Measurements from ENCODE around the gene RNF130.

Gene RNF130

GRCh38 chr5:179926657-179927056 lies 144.9 kb downstream of the RNF130 start:
- no peak overlapping the region for H3K4me3 ChIP-seq (ENCODE audit: low read depth, low read length)
- TF ChIP-seq CTCF (IDR thresholded peaks at IDR 0.05; ENCODE audit: borderline replicate concordance, insufficient read depth, low read depth, low read length): no peak

GRCh38 chr5:179923436-179923835 lies 148.1 kb downstream of the RNF130 start:
- TF ChIP-seq CTCF (IDR thresholded peaks at IDR 0.05; ENCODE audit: borderline replicate concordance, insufficient read depth, low read depth, low read length): no peak
- H3K4me3 ChIP-seq (ENCODE audit: low read depth, low read length): no peak overlapping the region

- TF ChIP-seq CTCF (IDR thresholded peaks at IDR 0.05; ENCODE audit: borderline replicate concordance, insufficient read depth, low read depth, low read length): no peak
- no peak overlapping the region for H3K4me3 ChIP-seq (ENCODE audit: low read depth, low read length)
Observed at GRCh38 chr5:179920175-179920574, 151.4 kb downstream of the RNF130 start.

- no peak for TF ChIP-seq CTCF (IDR thresholded peaks at IDR 0.05; ENCODE audit: borderline replicate concordance, insufficient read depth, low read depth, low read length)
- no peak overlapping the region for H3K4me3 ChIP-seq (ENCODE audit: low read depth, low read length)
Observed at GRCh38 chr5:179919487-179920060, 152.0 kb downstream of the RNF130 start.

GRCh38 chr5:179918742-179919486 lies 152.6 kb downstream of the RNF130 start:
- H3K4me3 ChIP-seq (ENCODE audit: low read depth, low read length): no peak overlapping the region
- TF ChIP-seq CTCF (IDR thresholded peaks at IDR 0.05; ENCODE audit: borderline replicate concordance, insufficient read depth, low read depth, low read length): no peak

GRCh38 chr5:179916523-179916922 lies 155.0 kb downstream of the RNF130 start:
- no peak for TF ChIP-seq CTCF (IDR thresholded peaks at IDR 0.05; ENCODE audit: borderline replicate concordance, insufficient read depth, low read depth, low read length)
- H3K4me3 ChIP-seq (ENCODE audit: low read depth, low read length): no peak overlapping the region

- no peak for TF ChIP-seq CTCF (IDR thresholded peaks at IDR 0.05; ENCODE audit: borderline replicate concordance, insufficient read depth, low read depth, low read length)
- no peak overlapping the region for H3K4me3 ChIP-seq (ENCODE audit: low read depth, low read length)
Observed at GRCh38 chr5:179915406-179915935, 156.1 kb downstream of the RNF130 start.
